Karpas-422 (cell line): Measurements from ENCODE around the gene LOC128125822. TPM values are rescaled to one million over a fixed set of nuclear protein-coding genes. Genes with fewer than 3 reads are reported as not detected.

Experiments used
- small RNA-seq: library from RNA; depleted of rRNA; stranded (forward); fragments of <200 nt; gene quantifications from one replicate; pipeline ENCODE3, GENCODE V24; 2014
- total RNA-seq: library from RNA; depleted of rRNA; stranded (reverse); fragments of >200 nt; shearing (Covaris generic); gene quantifications from 2 replicates; pipeline ENCODE4 v1.2.3, GENCODE V29; 2014; ENCODE audit warnings: low replicate concordance; rRNA removed

Gene LOC128125822

Small RNA genes within 50 kb of the gene (small RNA-seq; reads per million reads assigned to genes)
- gene AL513043.1: not detected

Other genes with a start within 250 kb of the LOC128125822 start
- gene PTP4A1, start within 50 bp of the LOC128125822 start, total RNA-seq: 11.1 and 39.5 TPM in 2 replicates
- 74.7 and 86.3 TPM in 2 replicates for gene PHF3, start 63.3 kb downstream of the LOC128125822 start, total RNA-seq